VCaP (cell line): ENCODE measurements around the gene ZMYND8.

Experiments
- H3K27ac ChIP-seq: fragments of 450-650 bp; 2 replicates; pipeline ENCODE4 v1.5.1; 2017
- TF ChIP-seq, protein P1 (sequence below): fragments of 450-650 bp; conservative IDR thresholded peaks from 2 replicates; pipeline ENCODE4 v1.5.1; 2017; ENCODE audit warnings: mild to moderate bottlenecking, moderate library complexity

ZMYND8 gene

DNA sequence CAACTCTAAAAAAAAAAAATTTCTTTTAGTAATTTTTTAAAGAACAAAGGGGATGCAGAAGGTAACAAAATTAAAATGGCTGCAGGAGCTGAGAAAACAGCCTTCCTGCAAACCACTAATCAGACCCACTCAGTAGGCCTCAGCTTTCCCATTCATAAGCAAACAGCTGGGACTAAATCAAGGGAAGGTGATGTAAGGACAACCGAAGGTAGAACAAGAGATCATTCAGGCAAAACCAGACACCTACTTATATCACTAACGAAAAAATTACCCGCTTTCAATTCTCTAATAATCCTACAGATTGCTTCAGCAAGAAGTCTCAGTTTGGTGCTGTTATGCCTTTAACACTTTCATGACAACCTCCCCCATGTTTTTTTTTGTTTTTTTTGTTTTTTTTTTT, 124.0 kb downstream of the ZMYND8 start:
- TF ChIP-seq, protein P1, sequence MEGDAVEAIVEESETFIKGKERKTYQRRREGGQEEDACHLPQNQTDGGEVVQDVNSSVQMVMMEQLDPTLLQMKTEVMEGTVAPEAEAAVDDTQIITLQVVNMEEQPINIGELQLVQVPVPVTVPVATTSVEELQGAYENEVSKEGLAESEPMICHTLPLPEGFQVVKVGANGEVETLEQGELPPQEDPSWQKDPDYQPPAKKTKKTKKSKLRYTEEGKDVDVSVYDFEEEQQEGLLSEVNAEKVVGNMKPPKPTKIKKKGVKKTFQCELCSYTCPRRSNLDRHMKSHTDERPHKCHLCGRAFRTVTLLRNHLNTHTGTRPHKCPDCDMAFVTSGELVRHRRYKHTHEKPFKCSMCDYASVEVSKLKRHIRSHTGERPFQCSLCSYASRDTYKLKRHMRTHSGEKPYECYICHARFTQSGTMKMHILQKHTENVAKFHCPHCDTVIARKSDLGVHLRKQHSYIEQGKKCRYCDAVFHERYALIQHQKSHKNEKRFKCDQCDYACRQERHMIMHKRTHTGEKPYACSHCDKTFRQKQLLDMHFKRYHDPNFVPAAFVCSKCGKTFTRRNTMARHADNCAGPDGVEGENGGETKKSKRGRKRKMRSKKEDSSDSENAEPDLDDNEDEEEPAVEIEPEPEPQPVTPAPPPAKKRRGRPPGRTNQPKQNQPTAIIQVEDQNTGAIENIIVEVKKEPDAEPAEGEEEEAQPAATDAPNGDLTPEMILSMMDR, result no peak
- no peak overlapping the region for H3K27ac ChIP-seq

DNA sequence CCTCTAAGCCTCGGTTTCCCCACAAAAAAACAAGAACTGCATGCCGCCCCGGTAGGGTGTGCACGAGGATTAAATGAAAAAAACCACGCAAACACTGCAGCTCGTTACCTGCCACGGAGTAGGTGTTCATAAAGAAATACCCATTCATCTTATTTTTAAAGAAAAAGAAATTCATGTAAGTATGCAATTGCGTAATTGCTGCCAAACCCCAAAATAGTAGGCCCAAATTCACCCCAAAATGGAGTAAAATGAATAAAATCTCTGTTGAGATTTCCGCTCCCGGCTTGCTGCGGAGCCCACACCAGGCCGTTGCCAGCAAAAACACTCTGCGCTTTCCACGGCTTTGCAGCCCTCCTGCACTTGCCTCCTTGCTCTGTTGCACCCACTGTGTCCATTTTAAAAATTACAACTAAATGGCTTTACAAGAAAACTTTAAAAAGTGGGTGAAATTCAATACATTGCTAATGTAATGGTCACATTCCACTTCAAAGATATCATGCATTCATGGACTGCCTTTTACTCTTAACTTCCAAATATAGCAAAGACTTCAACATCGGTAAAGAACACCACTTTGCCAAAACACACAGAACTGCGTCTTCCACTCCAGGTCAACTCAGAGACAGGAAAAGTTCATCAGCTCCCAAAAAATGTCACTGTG, 125.0 kb downstream of the ZMYND8 start:
- TF ChIP-seq, protein P1, result no peak
- H3K27ac ChIP-seq, result no peak overlapping the region

DNA sequence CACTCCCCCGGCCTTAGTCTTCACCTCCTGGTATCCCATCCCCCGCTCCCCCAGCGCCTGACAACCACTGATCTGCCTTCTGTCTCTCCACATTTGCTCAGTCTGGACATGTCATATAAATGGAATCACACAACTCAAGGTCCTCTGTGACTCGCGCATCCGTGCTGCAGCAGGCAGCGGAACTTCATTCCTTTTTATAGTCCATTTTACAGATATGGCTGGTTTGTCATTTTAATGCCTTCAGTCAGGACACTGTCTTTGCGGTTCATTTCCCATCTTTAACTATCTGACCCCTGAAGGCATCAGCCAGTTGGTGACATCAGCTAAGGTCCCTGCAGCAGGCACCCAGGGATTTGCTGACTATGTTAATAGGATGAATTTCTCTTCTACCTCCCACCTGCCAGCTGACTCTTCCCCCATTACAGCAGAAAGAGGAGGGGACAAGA, 125.7 kb downstream of the ZMYND8 start:
- no peak overlapping the region for H3K27ac ChIP-seq
- TF ChIP-seq, protein P1, result no peak

DNA sequence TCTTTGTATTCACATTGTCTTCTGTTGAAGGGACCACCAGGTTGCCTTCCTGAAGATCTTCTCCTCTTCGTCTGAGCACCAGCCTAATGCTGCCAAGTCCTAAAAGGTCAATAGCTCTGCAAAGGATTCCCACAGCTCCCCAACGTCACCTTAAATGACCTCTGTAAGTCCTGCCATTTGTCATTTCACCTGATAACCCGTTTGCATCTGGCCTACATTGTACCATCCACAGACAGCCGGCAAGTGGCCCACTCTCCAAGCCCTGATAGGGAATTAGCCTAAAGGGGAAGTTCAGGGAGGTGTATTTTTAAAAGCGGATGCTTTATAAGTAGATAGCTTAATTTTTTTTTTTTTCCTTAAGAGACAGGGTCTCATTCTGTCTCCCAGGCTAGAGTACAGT, 127.8 kb downstream of the ZMYND8 start:
- H3K27ac ChIP-seq, result no peak overlapping the region; the same call in 1 of the 2 replicates
- TF ChIP-seq, protein P1, result no peak

DNA sequence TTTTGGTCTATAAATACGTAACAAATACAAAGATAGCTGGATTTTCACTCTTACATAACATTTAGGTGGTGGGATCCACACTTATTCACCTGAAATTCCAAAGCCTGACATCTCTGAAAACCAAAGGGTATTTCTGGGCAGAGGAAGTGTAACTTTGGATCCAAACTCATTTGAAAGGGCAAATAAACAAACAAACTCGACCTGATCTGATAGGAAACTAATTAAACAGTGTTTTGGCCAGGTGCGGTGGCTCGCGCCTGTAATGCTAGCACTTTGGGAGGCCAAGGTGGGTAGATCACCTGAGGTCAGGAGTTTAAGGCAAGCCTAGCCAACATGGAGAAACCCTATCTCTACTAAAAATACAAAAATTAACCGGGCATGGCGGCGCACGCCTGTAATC, 128.9 kb downstream of the ZMYND8 start:
- TF ChIP-seq, protein P1, result no peak

DNA sequence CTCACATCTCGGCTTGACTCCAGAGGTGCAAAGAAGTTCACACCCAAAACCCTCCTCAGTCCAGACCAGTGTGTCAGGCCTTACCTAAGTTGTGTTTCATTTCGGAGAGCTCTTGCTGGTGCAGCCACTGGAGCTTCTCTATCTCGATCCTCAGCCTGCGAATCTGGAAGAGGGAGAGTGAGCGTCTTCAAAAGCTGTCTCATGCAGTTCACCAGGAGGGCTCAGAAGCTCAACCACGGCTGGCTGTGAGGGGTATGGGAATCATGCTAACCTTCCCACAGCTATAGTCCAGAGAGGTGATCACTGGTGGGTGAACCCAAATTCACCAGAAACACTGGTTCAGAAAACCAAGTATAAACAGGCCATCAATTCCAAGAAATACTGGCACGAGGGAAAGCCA, 129.4 kb downstream of the ZMYND8 start:
- TF ChIP-seq, protein P1, result no peak
- peak overlapping the region; percentile 13; the same call in 1 of the 2 replicates for H3K27ac ChIP-seq

More for the DNA sequence above, 128.9 kb downstream of the ZMYND8 start:
- peak overlapping the region; percentile 13; the same call in 1 of the 2 replicates for H3K27ac ChIP-seq

DNA sequence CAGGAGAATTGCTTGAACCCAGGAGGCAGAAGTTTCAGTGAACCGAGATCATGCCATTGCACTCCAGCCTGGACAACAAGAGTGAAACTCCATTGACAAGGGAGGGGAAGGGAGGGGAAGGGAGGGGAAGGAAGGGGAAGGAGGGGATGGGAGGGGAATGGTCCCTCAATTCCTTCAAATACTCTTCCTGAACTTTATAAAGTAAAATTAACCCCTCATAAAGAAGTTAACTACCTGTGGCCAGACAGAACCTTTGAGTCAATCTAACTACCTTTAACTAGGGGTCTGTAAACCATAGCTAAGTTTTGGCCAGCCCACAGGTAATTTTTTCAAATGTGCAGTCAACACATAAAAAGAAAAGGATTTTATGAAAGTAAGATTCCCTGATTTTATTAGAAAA, 131.0 kb downstream of the ZMYND8 start:
- TF ChIP-seq, protein P1, result no peak
- no peak overlapping the region for H3K27ac ChIP-seq
